GM20431 (cell line): Measurements from ENCODE around the gene AFF3.
"Not testable (repeated sequence)": the region's sequence is repeated elsewhere in the genome, so short reads cannot be mapped to it uniquely, and the experiment has no call there.

Experiments
- in situ Hi-C: fragments of 300-500 bp; cut with MseI, MboI; formaldehyde crosslinking; loops from one replicate; pipeline ENCODE4 v1.15.0; 2020; ENCODE audit warnings: low sequenced_read_pairs; ENCODE audit not compliant: unreplicated experiment

AFF3 gene

GRCh38 chr2:99949530-99949929 is 192.9 kb downstream of the AFF3 start:
- in situ Hi-C loops = no loop called here

GRCh38 chr2:99948010-99948409 is 194.4 kb downstream of the AFF3 start:
- in situ Hi-C loops = no loop called here

- in situ Hi-C loops = not testable (repeated sequence)
These were observed 195.0 kb downstream of the AFF3 start for GRCh38 chr2:99947366-99947765.

- in situ Hi-C loops = no loop called here
These were observed 198.4 kb downstream of the AFF3 start for GRCh38 chr2:99944019-99944418.

- in situ Hi-C loops = no loop called here
These were observed 199.6 kb downstream of the AFF3 start for GRCh38 chr2:99942561-99943347.

GRCh38 chr2:99940963-99941362 is 201.4 kb downstream of the AFF3 start:
- in situ Hi-C loops = no loop called here

- in situ Hi-C loops = no loop called here
These were observed 203.3 kb downstream of the AFF3 start for GRCh38 chr2:99939135-99939534.

- in situ Hi-C loops = no loop called here
These were observed 204.1 kb downstream of the AFF3 start for GRCh38 chr2:99938250-99938649.

- in situ Hi-C loops = no loop called here
These were observed 206.3 kb downstream of the AFF3 start for GRCh38 chr2:99936065-99936464.

GRCh38 chr2:99935662-99936061 is 206.7 kb downstream of the AFF3 start:
- in situ Hi-C loops = no loop called here

GRCh38 chr2:99933894-99934650 is 208.3 kb downstream of the AFF3 start:
- in situ Hi-C loops = no loop called here

GRCh38 chr2:99933491-99933890 is 208.9 kb downstream of the AFF3 start:
- in situ Hi-C loops = not testable (repeated sequence)

GRCh38 chr2:99928470-99929053 is 213.8 kb downstream of the AFF3 start:
- in situ Hi-C loops = no loop called here

- in situ Hi-C loops = not testable (repeated sequence)
These were observed 214.6 kb downstream of the AFF3 start for GRCh38 chr2:99927690-99928207.

GRCh38 chr2:99926986-99927385 is 215.4 kb downstream of the AFF3 start:
- in situ Hi-C loops = no loop called here

GRCh38 chr2:99925960-99926359 is 216.4 kb downstream of the AFF3 start:
- in situ Hi-C loops = no loop called here

- in situ Hi-C loops = no loop called here
These were observed 219.7 kb downstream of the AFF3 start for GRCh38 chr2:99922664-99923063.

GRCh38 chr2:99921903-99922302 is 220.5 kb downstream of the AFF3 start:
- in situ Hi-C loops = no loop called here

- in situ Hi-C loops = no loop called here
These were observed 224.0 kb downstream of the AFF3 start for GRCh38 chr2:99918389-99918788.

- in situ Hi-C loops = no loop called here
These were observed 227.2 kb downstream of the AFF3 start for GRCh38 chr2:99915108-99915675.

GRCh38 chr2:99911736-99912135 is 230.7 kb downstream of the AFF3 start:
- in situ Hi-C loops = no loop called here
